ENCODE data around the gene LUC7L3. TPM values are rescaled to one million over a fixed set of nuclear protein-coding genes. Genes with fewer than 3 reads are reported as not detected.
"Not testable (repeated sequence)": the region's sequence is repeated elsewhere in the genome, so short reads cannot be mapped to it uniquely, and the experiment has no call there.

LUC7L3 gene
- total RNA-seq, 1 donor from 2014 or later = 54.1 TPM

DNA sequence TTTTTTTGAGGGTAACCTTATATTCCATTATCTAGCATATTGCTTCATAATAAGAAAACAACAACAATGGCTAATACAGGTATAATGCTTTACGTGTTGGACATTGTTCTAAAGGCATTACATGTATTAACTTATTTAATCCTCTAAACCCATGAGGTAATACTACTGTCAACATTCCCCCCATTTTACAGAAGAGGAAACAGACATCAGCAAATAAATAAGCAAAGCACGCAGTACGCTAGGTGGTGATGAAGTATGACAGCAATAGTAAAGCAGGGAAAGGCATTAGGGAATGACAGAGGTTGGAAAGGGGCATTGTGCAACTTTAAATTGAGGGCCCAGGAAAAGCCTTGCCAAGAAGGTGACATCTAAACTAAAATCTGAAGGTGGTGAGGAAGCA lies 16.2 kb upstream of the LUC7L3 start:
- H3K4me3 ChIP-seq (ENCODE audit: low read depth, low read length) = no peak overlapping the region
- TF ChIP-seq, protein P1, sequence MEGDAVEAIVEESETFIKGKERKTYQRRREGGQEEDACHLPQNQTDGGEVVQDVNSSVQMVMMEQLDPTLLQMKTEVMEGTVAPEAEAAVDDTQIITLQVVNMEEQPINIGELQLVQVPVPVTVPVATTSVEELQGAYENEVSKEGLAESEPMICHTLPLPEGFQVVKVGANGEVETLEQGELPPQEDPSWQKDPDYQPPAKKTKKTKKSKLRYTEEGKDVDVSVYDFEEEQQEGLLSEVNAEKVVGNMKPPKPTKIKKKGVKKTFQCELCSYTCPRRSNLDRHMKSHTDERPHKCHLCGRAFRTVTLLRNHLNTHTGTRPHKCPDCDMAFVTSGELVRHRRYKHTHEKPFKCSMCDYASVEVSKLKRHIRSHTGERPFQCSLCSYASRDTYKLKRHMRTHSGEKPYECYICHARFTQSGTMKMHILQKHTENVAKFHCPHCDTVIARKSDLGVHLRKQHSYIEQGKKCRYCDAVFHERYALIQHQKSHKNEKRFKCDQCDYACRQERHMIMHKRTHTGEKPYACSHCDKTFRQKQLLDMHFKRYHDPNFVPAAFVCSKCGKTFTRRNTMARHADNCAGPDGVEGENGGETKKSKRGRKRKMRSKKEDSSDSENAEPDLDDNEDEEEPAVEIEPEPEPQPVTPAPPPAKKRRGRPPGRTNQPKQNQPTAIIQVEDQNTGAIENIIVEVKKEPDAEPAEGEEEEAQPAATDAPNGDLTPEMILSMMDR (conservative IDR thresholded peaks at IDR 0.05; ENCODE audit: low read depth, low read length) = no peak
- no peak for DNase-seq (ENCODE audit: low read depth)

DNA sequence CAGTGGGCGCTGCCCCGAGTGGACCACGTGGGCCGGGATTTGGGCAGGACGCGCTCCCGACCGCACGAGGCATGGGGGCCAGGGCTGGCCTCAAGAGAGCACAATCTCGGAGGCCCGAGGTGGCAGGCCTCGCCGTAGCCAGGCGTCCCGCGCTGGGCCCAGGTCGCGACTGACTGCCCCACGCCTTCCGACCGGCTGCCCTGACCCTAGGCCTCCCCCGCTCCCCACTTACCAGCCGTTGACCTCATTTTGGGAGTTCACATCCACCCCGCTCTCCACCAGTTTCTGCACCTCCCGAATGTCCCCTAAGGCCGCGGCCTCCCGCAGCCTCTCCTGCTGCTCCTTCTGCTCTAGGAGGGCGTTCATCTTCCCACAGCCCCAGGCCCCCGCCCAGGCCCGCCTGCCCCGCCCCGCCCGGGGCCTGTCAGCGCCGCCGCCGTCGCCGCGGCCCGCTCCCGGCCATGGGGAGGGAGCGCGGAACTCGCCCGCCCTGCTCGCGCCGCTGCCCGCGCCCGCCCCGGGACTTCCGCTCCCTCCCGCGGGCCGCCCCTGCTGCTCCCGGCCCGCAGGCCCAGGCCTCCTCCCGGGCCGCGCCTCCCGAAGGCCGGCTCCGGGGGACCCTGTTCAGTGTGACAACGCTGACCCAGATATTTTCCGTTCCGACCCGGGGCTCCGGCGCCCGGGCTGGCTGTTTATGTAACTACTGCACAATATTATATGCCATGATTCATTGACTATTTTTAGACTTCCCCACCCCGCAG lies 11.9 kb upstream of the LUC7L3 start, which contains the start of gene ANKRD40:
Gene ANKRD40 (minus strand): TSS at position 626 of the 761 bp plus-strand sequence. CDS start 260 bp downstream, at position 366.
- peak within 1 kb of the TSS; percentile 76 for H3K4me3 ChIP-seq (ENCODE audit: low read depth, low read length)
- TF ChIP-seq, protein P1 (conservative IDR thresholded peaks at IDR 0.05; ENCODE audit: low read depth, low read length) = no peak
- no peak for DNase-seq (ENCODE audit: low read depth)

DNA sequence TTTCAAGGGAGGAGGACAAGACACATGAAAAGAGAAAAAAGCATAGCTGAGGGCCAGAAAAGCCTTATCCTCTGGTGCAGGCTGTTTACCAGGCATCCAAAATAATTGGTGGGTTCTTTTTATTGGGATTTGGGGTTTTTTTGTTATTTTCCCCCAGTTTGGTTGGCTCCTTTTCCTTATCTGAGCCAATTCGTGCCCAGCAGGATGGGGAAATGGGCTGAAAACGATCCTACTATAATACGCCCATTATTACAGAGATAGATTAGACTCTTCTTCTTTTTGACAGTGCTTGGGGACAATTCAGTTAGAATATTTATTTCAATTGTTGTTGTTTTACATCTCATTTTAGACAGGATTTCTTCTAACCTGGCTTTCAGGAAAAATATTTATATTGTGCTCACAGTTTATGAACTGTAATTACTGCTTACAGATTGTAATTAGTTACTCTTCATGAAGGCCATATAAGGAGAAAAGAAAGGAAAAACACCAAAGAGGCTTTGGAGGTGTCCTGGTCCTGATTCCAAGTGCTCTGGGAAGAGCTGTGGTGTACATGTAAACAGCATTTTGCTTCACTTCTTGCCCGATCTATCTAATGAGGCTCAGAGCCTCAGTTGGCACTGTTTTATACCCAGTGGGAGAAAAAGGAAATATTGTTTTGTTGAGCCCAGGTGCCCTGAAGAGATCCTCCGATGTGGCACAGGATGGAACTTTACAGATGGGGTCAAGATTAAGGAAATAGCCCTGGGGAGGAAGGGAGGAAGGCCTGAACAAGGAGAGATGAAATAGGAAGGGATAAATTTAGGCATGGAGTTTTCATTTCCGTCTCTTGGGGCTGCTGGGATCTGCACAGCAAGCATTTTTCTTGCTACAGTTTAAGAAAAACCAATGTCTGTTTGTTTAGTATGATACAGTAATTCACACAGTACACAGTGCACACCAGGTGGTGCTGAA lies 11.1 kb upstream of the LUC7L3 start:
- no peak for DNase-seq (ENCODE audit: low read depth)
- TF ChIP-seq, protein P1 (conservative IDR thresholded peaks at IDR 0.05; ENCODE audit: low read depth, low read length) = no peak
- H3K4me3 ChIP-seq (ENCODE audit: low read depth, low read length) = peak overlapping the region; percentile 76

DNA sequence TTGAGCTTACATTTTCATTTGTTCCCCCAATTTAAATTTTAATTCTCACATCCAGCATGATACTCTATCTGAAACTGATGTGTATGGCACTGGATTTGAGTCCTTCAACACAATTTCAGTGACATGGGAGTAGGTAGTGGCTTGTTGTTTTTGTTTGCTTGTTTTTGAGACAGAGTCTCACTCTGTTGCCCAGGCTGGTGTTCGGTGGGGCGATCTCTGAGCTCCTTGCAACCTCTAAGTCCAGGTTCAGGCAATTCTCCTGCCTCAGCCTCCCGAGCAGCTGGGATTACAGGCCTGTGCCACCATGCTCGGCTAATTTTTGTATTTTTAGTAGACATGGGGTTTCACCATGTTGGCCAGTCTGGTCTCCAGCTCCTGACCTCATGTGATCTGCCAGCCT lies 10.3 kb upstream of the LUC7L3 start:
- DNase-seq (ENCODE audit: low read depth) = not testable (repeated sequence)
- H3K4me3 ChIP-seq (ENCODE audit: low read depth, low read length) = peak overlapping the region; percentile 76

DNA sequence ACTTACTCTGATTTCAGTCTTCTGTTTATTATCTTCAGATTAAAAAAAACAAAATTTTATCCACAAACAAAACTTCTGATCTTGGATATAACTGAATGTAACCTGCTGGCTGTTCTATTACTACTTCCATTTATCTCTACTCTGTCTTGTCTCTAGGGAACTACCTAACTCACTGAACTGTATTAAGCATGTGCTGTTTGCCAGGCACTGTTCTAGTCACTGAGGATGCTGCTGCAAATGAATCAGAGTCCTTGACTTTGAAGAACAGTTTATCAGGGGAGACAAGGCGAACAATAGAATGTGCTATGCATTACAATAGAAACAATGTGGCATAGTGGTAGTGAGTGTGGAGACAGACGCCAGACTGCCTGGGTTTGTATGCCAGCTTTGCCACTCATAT lies 9.4 kb upstream of the LUC7L3 start:
- H3K4me3 ChIP-seq (ENCODE audit: low read depth, low read length) = no peak overlapping the region
- DNase-seq (ENCODE audit: low read depth) = no peak
- TF ChIP-seq, protein P1 (conservative IDR thresholded peaks at IDR 0.05; ENCODE audit: low read depth, low read length) = no peak

DNA sequence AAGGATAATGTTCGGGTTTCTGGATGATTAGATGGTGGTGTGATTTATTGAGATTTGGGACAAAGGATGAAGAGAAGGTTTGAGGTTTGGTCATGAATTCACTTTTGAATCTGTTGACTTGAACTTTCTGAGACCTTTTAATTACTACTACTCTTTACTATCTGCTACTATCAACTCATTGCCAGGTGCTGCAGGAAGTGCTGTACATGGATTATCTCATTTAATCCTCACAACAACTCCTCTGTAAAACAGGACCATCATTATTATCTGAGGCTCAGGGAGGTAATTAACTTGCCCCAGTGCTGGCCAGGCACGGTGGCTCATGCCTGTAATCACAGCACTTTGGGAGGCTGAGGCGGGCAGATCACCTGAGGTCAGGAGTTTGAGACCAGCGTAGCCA lies 8.8 kb upstream of the LUC7L3 start:
- TF ChIP-seq, protein P1 (conservative IDR thresholded peaks at IDR 0.05; ENCODE audit: low read depth, low read length) = no peak
- no peak for DNase-seq (ENCODE audit: low read depth)
- no peak overlapping the region for H3K4me3 ChIP-seq (ENCODE audit: low read depth, low read length)

DNA sequence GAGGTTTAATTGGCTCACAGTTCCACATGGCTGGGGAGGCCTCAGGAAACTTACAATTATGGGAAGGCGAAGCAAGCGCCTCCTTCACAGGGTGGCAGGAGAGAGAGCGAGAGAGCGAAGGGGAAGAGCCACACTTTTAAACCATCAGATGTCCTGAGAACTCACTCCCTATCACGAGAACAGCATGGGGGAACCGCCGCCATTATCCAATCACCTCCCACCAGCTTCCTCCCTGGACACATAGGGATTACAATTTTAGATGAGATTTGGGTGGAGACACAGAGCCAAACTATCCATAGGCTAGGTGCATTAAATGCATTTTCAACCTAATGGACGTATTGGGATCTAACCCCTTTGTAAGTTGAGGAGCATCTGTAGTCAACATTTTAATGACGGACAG lies 6.8 kb upstream of the LUC7L3 start:
- TF ChIP-seq, protein P1 (conservative IDR thresholded peaks at IDR 0.05; ENCODE audit: low read depth, low read length) = no peak
- H3K4me3 ChIP-seq (ENCODE audit: low read depth, low read length) = no peak overlapping the region
- DNase-seq (ENCODE audit: low read depth) = no peak

Data from epithelial cell of proximal tubule (primary cell).